Limb (tissue), 2 donors: ENCODE data around the gene UBE2E3.
A peak's percentile ranks its signal among the peaks of the same experiment; 100 is the strongest.
"Not testable (repeated sequence)": the region's sequence is repeated elsewhere in the genome, so short reads cannot be mapped to it uniquely, and the experiment has no call there.

Experiments
- DNase-seq, 2 donors: peaks; one replicate each; pipeline ENCODE4 v3.0.0-alpha.2; 2016; ENCODE audit errors: extremely low spot score in 2 of 2

Gene UBE2E3

DNA sequence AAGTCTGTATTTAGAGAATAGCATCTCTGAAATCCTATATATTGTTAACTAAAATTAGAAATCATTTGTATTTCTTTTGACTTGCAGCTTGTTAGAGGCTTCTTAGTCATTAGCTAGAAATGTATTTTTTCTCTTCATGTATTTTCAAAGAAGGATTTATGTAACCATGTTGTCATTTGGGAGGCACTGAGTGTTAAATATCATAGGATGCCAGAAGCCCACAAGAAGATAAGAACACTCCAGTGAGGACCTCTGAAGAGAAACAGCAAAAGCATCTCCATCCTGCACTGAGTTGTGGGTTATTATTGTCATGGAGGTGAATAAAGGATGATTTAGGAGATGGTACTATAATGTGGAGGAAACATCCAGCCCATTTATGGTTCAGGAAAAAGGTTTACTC, 93.5 kb downstream of the UBE2E3 start:
- DNase-seq, result no peak

DNA sequence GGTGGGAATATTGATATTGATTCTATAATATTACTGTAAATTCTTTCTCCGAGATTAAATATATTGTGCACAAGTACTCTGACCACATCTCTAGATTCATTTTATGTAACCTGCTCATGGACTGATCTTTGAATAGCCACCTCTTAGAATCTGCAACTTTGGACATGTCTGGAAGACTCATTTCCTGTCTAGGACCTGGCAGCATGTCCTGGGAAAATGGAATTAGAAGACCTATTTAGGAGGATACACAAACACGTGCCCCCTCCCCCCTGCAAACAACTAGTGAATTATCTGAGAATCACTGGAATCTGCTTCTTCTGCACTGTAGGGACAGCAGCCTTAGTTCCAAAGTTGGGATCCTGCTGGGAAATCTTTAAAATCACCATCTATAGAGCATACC, 94.1 kb downstream of the UBE2E3 start:
- no peak for DNase-seq

DNA sequence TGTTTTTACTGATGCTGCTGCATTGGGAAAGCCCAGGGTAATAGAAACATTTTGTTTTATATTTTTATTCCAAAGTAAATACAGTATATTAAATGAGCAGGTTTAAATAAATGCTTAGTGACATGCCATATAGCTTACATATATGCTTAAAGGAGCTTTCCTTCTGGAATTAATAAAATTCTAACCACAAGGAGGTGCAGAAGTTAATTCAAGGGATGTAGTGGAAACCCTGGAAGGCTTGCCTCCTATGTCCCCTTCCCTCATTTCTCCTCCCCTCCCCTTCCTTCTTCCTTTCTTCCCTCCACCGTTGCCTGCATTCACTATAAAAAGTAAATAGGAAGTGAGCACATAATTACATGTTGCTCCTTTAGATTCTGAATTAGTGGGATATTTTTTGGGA, 96.3 kb downstream of the UBE2E3 start:
- no peak for DNase-seq

DNA sequence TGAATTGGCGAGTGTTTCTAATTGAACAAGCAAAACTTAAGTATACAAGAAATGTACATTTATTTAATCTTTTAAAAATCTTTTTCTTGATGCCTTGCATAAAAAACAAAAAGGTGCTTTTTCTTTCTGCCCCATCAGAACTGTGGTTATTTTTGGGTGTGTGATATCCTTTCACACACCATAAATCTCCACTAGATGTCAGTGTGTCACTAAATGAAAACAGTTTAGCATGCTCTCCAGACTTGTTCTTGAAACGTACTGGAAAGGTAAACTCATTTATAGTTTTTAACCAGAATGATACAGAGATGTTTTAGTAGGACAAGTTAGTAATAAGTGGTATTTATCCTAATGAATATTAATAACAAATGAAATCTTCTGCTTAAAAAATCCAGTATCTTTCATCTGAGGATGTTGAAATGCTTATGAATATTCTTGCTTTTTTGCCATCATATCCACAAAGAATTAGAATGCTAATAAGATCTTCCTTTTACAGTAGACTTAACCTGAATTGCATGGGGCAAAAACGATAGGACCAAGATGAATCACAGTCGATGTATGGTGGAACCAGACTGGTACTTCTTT, 96.8 kb downstream of the UBE2E3 start:
- peak in 1 of 2 donors; percentile 69 for DNase-seq

DNA sequence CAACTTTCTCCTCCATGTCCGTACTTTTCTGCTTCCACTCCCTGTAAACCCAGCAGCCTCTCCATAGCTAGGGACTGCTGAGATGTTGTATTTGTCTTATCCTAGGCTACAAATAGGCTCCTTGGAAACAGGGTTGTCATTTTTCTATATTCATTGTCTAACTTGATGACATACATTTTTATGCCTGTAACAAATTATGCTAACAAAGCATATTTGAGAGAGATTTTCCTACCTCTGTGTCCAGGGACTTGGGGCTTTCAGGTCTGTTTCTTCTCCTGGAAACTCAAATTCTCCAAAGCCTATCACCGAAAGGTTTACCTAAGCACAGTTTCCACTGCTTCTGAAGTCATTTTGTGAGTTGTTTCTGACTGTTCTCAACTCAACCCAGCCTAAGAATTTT, 102.7 kb downstream of the UBE2E3 start:
- DNase-seq, result no peak

DNA sequence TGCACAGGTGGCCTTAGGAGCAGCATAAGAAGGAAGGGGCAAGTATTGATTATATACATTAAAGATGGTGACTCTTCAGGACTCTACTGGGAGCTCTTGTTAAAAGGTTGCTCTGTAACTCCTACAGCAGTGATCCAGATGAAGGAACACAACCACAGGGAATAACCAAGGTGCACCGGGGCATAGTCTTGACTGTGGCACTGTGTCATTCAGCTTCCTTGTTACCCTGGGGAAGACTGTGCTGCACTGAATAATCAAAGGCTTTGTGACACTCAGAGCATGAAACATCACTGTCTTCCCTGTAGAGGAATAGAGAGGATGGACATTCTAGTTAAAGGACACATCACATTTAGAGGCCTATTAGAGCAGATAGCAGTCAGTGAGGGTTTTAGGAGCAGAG, 105.3 kb downstream of the UBE2E3 start:
- no peak for DNase-seq

DNA sequence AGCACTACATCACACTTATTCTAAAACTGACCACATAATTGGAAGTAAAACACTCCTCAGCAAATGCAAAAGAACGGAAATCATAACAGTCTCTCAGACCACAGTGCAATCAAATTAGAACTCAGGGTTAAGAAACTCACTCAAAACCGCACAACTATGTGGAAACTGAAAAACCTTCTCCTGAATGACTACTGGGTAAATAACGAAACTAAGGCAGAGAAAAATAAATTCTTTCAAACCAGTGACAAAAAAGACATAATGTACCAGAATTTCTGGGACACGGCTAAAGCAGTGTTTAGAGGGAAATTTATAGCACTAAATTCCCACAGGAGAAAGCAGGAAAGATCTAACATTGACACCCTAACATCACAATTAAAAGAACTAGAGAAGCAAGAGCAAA, 111.5 kb downstream of the UBE2E3 start:
- DNase-seq, result not testable (repeated sequence)

DNA sequence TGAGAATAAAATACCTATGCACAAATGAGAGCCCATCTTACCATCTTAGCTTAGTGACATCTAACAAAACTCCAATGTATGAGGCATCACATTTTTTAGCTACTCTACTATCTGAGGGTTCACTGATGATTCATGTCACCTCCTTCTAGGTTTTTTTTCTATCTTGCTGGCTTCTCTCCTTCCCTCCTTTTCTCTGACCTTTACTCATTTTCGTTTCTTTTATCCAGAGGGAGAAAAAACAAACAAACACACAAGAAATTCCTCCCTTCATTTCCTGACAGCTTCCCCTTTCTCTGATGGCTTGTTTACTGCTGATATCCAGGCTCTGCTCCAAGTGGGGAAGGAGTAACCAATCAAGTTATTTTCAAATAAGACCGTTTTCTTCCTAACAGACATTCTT, 115.1 kb downstream of the UBE2E3 start:
- no peak for DNase-seq

DNA sequence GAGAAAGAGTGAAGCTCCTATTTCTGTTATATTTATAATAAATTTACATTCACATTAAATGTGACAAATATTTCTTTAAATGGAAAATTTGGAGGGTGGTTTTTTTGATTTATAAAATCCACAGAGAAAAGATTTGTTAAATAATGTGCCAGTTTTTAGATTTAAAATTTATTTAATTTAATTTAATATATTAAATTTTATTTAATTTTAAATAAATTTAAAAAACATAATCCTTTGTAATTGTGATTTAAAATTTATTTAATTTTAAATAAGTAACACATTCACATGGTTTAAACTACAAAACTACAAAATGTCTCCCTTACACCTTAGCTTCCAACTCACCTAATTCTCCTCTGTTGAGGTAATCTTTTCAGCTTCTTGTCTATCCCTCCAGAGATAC, 123.3 kb downstream of the UBE2E3 start:
- no peak for DNase-seq

DNA sequence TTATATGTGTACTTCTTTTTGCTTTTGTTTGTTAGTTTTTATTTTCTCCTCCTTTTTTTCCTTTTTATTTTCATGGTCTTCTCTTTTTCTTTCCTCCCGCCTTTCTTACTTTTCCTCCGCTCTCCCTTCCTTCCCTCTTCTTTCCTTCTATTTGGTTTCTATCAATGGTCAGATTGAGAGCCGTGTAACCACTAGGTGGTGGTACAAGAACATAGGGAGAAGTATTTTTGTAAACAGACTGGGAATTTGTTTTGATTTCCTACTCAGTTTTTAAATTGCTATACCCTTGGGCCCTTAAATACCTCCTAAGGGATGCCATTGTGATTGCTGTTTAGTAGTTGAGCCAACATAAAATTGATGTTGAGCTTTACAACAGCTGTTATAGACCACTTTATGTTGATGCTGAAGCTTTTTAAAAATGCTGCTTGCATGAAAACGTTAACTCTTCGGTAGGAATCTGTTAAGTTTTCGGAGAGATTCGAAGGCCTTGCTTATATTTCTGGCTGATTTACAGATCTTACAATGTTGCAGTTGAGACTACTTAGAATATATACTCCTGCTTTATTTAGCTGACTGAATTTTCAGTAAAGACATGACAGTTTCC, 124.2 kb downstream of the UBE2E3 start:
- DNase-seq, result peak in 1 of 2 donors; percentile 73

DNA sequence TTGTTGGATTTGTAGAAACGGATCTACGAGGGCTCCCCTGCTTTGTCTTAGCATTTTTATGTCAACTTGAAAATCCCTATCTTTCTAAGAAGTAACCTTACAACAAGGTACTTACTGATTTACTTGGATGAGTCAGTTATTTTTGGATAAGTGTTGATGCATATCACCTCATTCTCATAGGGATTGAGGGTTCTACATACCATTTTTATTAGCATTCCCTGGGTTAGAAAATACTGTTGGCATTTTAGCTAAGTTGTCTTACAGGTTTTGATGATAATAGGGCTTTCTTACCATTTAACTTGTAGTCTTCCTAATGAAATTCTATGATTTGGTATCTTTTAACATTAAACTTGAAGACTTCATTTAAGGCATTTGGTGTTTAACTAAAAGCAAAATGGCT, 125.2 kb downstream of the UBE2E3 start:
- no peak for DNase-seq

DNA sequence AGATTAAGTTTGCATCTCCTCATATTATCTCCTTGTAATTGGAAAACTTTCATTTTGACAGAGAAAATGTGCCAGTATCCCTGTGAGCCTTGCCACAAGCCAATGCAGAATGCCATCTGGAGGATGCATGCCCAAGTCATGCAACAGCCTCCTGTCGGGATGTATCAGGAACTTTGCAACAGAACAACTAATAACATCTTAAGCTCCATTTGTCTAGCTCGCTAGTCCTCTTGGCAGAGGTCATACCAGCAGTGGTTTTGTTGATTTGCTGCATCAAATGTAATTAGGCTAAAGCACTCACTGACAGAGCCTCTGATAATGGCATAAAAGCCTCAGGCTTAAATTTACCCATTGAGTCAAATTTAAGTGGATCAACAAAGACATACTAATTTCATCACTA, 125.8 kb downstream of the UBE2E3 start:
- no peak for DNase-seq

DNA sequence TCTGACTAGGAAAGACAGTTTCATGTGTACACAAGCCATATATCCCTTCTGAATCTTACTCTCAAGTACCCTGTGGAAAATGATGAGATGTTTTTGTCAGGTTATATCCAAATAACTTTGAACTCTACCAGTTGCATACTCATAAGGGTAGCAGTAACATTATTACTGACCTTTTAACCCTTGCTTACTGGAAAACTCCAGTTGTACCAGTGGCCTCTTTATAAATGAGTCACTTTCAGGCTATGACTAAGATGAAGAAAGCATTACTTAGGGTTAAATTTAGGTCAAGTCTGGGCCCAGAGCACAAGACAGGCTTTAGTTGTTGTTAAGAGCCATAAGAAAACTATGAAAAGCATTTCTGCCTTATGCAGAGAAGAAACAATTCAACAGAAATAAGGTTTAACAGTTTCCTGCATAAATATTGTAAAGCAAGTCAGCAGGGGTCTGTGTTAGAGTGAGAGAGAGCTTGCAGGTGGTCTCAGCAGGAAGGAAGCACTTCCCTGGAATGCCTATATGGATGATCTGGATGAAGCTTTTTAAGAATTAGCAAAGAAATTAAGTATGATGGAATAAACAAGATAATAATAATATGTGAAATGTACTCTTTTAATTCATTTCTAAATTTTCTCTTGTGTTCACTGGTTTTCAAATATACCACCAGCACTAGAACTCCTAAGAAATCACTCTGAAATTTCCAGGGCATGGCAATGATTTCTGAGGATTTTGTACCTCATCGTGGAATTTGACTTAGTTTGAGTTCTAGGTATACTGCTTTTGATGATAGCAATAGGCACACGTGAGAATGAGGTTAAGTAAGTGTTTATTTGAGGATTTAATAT, 126.6 kb downstream of the UBE2E3 start:
- no peak for DNase-seq

DNA sequence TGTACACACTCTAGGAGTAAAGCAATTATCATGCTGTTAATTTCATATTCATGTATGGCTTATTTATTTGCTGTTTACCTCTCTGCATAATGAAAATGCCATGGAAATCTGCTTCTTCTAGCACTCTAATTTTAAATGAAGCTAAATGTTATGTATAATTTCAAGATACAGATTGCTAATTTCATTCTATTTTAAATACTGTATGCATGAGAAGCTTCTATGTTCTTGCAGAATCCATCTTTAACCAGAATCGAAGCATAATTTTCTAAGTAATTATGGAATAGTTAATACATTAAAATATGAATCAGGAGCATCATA, 127.2 kb downstream of the UBE2E3 start:
- no peak for DNase-seq

DNA sequence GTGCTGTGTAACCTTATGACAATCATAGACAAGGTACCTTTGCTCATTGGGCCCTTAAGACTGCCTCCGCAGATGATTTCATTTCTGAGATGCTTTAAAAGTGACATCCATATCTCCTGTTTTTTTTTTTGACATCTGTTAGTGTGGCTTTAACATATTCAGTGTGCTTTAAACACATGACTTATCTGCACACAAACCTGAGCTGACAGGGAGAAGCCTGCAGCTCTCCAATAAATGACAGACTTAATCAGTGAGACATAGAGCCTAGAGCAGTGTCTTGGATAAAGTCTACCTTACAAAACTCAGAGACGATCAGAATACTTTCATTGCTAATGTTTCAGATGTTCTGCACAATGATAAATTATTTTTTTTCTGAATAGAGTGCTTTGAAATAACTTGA, 130.7 kb downstream of the UBE2E3 start:
- no peak for DNase-seq

DNA sequence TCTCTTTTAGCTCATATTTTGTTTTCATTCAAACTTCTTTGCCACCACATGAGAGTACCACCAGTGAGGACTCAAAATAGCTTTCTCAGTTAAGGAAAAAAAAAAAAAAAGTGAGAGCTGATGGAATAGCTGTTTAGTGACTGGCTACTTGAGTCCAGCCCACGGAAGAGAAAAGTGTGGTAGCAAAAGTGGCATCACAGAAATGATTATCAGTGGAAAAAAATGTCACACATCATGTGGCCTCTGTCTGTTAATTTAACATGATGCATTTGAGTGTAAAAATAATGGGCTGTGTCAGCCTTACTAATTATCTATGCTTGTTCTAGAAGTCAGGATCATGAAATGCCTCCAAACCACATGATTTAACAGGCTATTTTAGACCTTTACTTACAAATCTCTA, 132.5 kb downstream of the UBE2E3 start:
- no peak for DNase-seq
